Trophoblast cell (in vitro differentiated cells and primary cell): ENCODE results near the gene CUEDC1.

Source experiments
- DNase-seq, 2 donors: peaks; one replicate each; pipeline ENCODE4 v3.0.0-alpha.2; 2016
- H2AFZ ChIP-seq: 2 replicates; pipeline ENCODE4 v1.6.1; 2013; ENCODE audit warnings: low read length, moderate library complexity, mild to moderate bottlenecking; ENCODE audit not compliant: insufficient read depth, poor library complexity
- H2AK5ac ChIP-seq: 2 replicates; pipeline ENCODE4 v1.6.1; 2013; ENCODE audit warnings: mild to moderate bottlenecking, low read length
- H2BK120ac ChIP-seq: 2 replicates; pipeline ENCODE4 v1.6.1; 2013; ENCODE audit warnings: low read length, mild to moderate bottlenecking, moderate library complexity; ENCODE audit not compliant: insufficient read depth, poor library complexity
- H2BK12ac ChIP-seq: 2 replicates; pipeline ENCODE4 v1.6.1; 2013; ENCODE audit warnings: mild to moderate bottlenecking, low read length, moderate library complexity
- H2BK5ac ChIP-seq: 2 replicates; pipeline ENCODE4 v1.6.1; 2013; ENCODE audit warnings: low read length, low read depth, moderate library complexity, mild to moderate bottlenecking; ENCODE audit not compliant: poor library complexity
- H3K14ac ChIP-seq: 2 replicates; pipeline ENCODE4 v1.6.1; 2013; ENCODE audit warnings: mild to moderate bottlenecking, low read length
- H3K18ac ChIP-seq: 2 replicates; pipeline ENCODE4 v1.6.1; 2013; ENCODE audit warnings: mild to moderate bottlenecking, low read length
- H3K23ac ChIP-seq: 2 replicates; pipeline ENCODE4 v1.6.1; 2013; ENCODE audit warnings: low read length
- H3K27ac ChIP-seq: 2 replicates; pipeline ENCODE4 v1.5.1; 2013; ENCODE audit warnings: low read depth, mild to moderate bottlenecking, inconsistent platforms, low read length, moderate library complexity
- H3K27me3 ChIP-seq: 2 replicates; pipeline ENCODE4 v1.6.1; 2013; ENCODE audit warnings: inconsistent platforms, mild to moderate bottlenecking, low read length, moderate library complexity; ENCODE audit not compliant: insufficient read depth
- H3K36me3 ChIP-seq, 2 experiments: 1 replicate in 1 of 2; 2 replicates in 1 of 2; pipeline ENCODE4 v1.6.1; 2013; ENCODE audit warnings: low read length in 2 of 2, mild to moderate bottlenecking in 2 of 2, moderate library complexity in 1 of 2; ENCODE audit not compliant: insufficient read depth in 2 of 2, control insufficient read depth in 1 of 2
- H3K4ac ChIP-seq: 2 replicates; pipeline ENCODE4 v1.6.1; 2013; ENCODE audit warnings: low read depth, mild to moderate bottlenecking, low read length, moderate library complexity
- H3K4me1 ChIP-seq, 2 experiments: 1 replicate in 1 of 2; 2 replicates in 1 of 2; pipeline ENCODE4 v1.6.1; 2013; ENCODE audit warnings: low read length in 2 of 2, mild to moderate bottlenecking in 2 of 2, moderate library complexity in 1 of 2; ENCODE audit not compliant: insufficient read depth in 2 of 2, control insufficient read depth in 1 of 2
- H3K4me2 ChIP-seq: 2 replicates; pipeline ENCODE4 v1.6.1; 2013; ENCODE audit warnings: inconsistent platforms, mild to moderate bottlenecking, low read length, moderate library complexity
- H3K4me3 ChIP-seq: 2 replicates; pipeline ENCODE4 v1.5.1; 2013; ENCODE audit warnings: mild to moderate bottlenecking, low read depth, low read length, inconsistent platforms
- H3K79me1 ChIP-seq: one replicate; pipeline ENCODE4 v1.6.1; 2013; ENCODE audit warnings: low read length
- H3K79me2 ChIP-seq: 2 replicates; pipeline ENCODE4 v1.6.1; 2013; ENCODE audit warnings: low read length, mild to moderate bottlenecking; ENCODE audit not compliant: control insufficient read depth, insufficient read depth, poor library complexity
- H3K9ac ChIP-seq: 2 replicates; pipeline ENCODE4 v1.6.1; 2013; ENCODE audit warnings: mild to moderate bottlenecking, low read length
- H3K9me3 ChIP-seq: 2 replicates; pipeline ENCODE4 v1.6.1; 2013; ENCODE audit warnings: low read depth, mild to moderate bottlenecking, control low read depth, inconsistent platforms, low read length; ENCODE audit not compliant: insufficient read depth
- H4K12ac ChIP-seq: 2 replicates; pipeline ENCODE4 v1.6.1; 2013; ENCODE audit warnings: low read depth, mild to moderate bottlenecking, low read length, moderate library complexity
- H4K8ac ChIP-seq: 2 replicates; pipeline ENCODE4 v1.6.1; 2013; ENCODE audit warnings: low read depth, mild to moderate bottlenecking, low read length, moderate library complexity
- H4K91ac ChIP-seq: one replicate; pipeline ENCODE4 v1.6.1; 2013; ENCODE audit warnings: low read depth, mild to moderate bottlenecking, low read length, moderate library complexity
- WGBS: extraction: QIAGEN DNeasy Blood & Tissue Kit; methylation state at CpG from one replicate; pipeline ENCODE4 v1.1.7; 2013; ENCODE audit warnings: missing lambda C conversion rate; ENCODE audit not compliant: insufficient read length, insufficient coverage; ENCODE audit errors: extremely low coverage; 5-methylcytosine and 5-hydroxymethylcytosine counted together

CUEDC1 gene

DNA sequence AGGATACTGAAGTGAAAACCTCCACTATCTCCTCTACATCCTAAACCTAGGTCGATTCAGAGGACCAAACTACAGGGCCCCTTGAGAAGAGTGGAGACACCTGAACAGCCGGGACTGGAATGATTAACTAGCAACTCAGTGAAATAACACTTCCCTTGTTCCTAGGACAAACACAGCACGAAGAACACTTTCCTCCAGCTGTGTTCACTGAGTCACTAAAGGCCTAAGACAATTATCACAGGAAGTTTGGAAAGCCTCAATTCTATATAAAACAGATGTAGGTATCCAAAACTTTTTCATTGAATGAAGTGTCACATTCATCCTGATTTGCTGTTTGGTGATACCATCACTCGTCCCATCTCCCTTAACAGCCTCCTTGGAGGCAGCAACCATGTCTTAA lies 15.5 kb upstream of the CUEDC1 start:
- H2AK5ac ChIP-seq = no peak overlapping the region

DNA sequence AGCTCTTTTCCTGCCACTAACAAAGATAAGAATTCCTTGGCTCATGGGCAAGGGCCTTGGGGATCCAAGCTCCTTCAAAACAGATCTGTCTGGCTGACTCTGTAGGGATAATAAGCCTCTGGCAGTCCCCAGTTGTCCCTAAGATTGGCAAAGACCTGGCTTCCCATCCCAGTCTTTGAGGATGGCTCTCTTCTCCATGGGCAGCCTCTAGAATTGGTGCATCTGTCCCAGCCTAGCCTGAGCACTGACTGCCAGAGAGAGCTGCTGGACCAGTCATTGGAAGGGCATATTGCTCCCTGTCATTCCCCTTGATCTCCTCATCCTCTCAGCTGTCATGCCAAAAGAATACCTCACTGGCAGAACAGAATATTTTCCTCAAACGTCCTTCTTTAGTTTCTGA lies 13.2 kb upstream of the CUEDC1 start:
- no peak overlapping the region for H4K8ac ChIP-seq
- no peak overlapping the region for H2BK120ac ChIP-seq
- H3K27me3 ChIP-seq = no peaks in the 10 kb centered on the region
- H2AK5ac ChIP-seq = no peak overlapping the region
- no peak overlapping the region for H3K14ac ChIP-seq
- no peaks in the 10 kb centered on the region for H3K9me3 ChIP-seq
- H2BK12ac ChIP-seq = no peak overlapping the region
- H3K79me2 ChIP-seq = no peaks in the 10 kb centered on the region
- no peak overlapping the region for H4K91ac ChIP-seq
- no peak overlapping the region for H3K9ac ChIP-seq
- WGBS = no CpG with 5 or more reads among the region's 1 CpG
- H3K27ac ChIP-seq = no peak overlapping the region
- no peak overlapping the region for H3K18ac ChIP-seq
- H3K4me3 ChIP-seq = no peak overlapping the region
- H3K4me1 ChIP-seq = no peaks in the 10 kb centered on the region
- no peaks in the 10 kb centered on the region for H3K79me1 ChIP-seq
- no peak overlapping the region for H3K4ac ChIP-seq
- H2BK5ac ChIP-seq = no peak overlapping the region
- H2AFZ ChIP-seq = no peak overlapping the region
- DNase-seq = no peak
- H4K12ac ChIP-seq = no peak overlapping the region
- no peak overlapping the region for H3K4me2 ChIP-seq
- H3K23ac ChIP-seq = no peak overlapping the region
- peaks cover 3 to 9% of the 10 kb centered on the region in 2 experiments for H3K36me3 ChIP-seq

More for the DNA sequence above, 15.5 kb upstream of the CUEDC1 start:
- Histone ChIP-seq H3K9ac (no peak overlapping the region), H2BK5ac (no peak overlapping the region), H3K4me3 (no peak overlapping the region), H3K79me1 (no peaks in the 10 kb centered on the region), H3K18ac (no peak overlapping the region), H3K4me1 (no peaks in the 10 kb centered on the region), H3K79me2 (no peaks in the 10 kb centered on the region), H3K27me3 (no peaks in the 10 kb centered on the region), H3K36me3 (peaks cover 8 to 20% of the 10 kb centered on the region in 2 experiments), H3K4ac (no peak overlapping the region), H3K27ac (no peak overlapping the region), H3K14ac (no peak overlapping the region), H2BK120ac (no peak overlapping the region), H2BK12ac (no peak overlapping the region), H3K9me3 (no peaks in the 10 kb centered on the region), H4K91ac (no peak overlapping the region), H4K8ac (no peak overlapping the region), H3K4me2 (no peak overlapping the region), H3K23ac (no peak overlapping the region), H2AFZ (no peak overlapping the region), H4K12ac (no peak overlapping the region)
- WGBS = no CpG with 5 or more reads among the region's 4 CpGs
- DNase-seq = no peak

DNA sequence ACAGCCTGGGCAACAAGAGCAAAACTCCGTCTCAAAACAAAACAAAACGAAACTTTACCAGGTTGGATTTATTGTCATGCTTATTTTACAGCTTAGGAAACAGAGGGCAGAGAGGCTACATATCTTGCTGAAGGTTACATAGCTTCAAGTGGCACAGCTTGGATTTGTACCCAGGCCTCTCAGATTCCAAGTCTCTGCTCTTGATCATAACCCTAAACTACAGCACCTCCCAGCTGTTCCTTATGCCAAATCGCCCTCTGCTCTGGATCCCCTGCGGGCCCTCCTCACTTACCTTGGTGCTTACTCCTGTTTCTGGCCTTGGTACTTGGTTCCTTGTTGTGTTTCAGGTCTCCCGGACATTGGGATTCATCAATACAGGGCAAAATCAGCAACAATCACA lies 11.7 kb upstream of the CUEDC1 start:
- Histone ChIP-seq H3K14ac (no peak overlapping the region), H3K79me2 (no peaks in the 10 kb centered on the region), H2BK120ac (no peak overlapping the region), H2AFZ (no peak overlapping the region), H3K4me2 (no peak overlapping the region), H3K79me1 (no peaks in the 10 kb centered on the region), H4K12ac (no peak overlapping the region), H2BK5ac (no peak overlapping the region), H3K9me3 (no peaks in the 10 kb centered on the region), H3K27ac (no peak overlapping the region), H2AK5ac (no peak overlapping the region), H3K36me3 (peaks cover 0 to 4% of the 10 kb centered on the region in 2 experiments), H4K8ac (no peak overlapping the region), H2BK12ac (no peak overlapping the region), H3K23ac (no peak overlapping the region), H4K91ac (no peak overlapping the region), H3K18ac (no peak overlapping the region), H3K4me1 (no peaks in the 10 kb centered on the region), H3K4me3 (no peak overlapping the region), H3K4ac (no peak overlapping the region), H3K27me3 (no peaks in the 10 kb centered on the region), H3K9ac (no peak overlapping the region)
- DNase-seq = no peak
- WGBS = no CpG with 5 or more reads among the region's 5 CpGs

DNA sequence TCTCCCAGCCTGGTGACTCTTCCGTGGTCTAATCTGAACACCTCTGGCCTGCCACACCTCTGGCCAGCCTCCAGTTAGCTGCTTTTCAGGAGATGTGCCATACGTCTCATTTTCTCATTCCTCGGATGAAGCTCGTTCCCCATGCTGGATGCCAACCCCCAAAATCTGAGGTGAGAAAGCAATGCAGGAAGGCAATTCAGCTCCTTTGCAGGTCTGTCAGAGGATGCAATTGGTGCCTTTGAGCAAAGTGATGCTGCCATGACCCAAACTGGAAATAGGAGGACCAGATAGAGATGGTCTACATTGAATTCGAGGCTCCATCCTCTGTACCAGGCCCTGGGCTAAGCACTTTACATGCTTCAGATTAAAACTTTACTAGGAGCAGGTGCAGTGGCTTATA lies 11.0 kb upstream of the CUEDC1 start:
- H3K4me1 ChIP-seq = no peaks in the 10 kb centered on the region
- no peak overlapping the region for H2BK5ac ChIP-seq
- no peak overlapping the region for H2AK5ac ChIP-seq
- H3K27me3 ChIP-seq = no peaks in the 10 kb centered on the region
- no peak overlapping the region for H3K4me3 ChIP-seq
- no peaks in the 10 kb centered on the region for H3K36me3 ChIP-seq
- H2BK12ac ChIP-seq = no peak overlapping the region
- H4K91ac ChIP-seq = no peak overlapping the region
- DNase-seq = no peak
- H2AFZ ChIP-seq = no peak overlapping the region
- no peak overlapping the region for H2BK120ac ChIP-seq
- H3K4ac ChIP-seq = no peak overlapping the region
- H3K23ac ChIP-seq = no peak overlapping the region
- H3K27ac ChIP-seq = no peak overlapping the region
- H4K12ac ChIP-seq = no peak overlapping the region
- H3K4me2 ChIP-seq = no peak overlapping the region
- no peak overlapping the region for H3K9ac ChIP-seq
- H3K18ac ChIP-seq = no peak overlapping the region
- WGBS = no CpG with 5 or more reads among the region's 5 CpGs
- H3K79me2 ChIP-seq = no peaks in the 10 kb centered on the region
- no peaks in the 10 kb centered on the region for H3K9me3 ChIP-seq
- no peaks in the 10 kb centered on the region for H3K79me1 ChIP-seq
- no peak overlapping the region for H3K14ac ChIP-seq
- H4K8ac ChIP-seq = no peak overlapping the region
